Activated CD8-positive, alpha-beta memory T cell treated with anti-CD3 and anti-CD28 coated beads, Interleukin-2, amount 50 U/mL, for 24 hours (primary cell): ENCODE results near the gene FXR2.

ENCODE experiments used
- DNase-seq: peaks from one replicate; pipeline ENCODE4 v3.0.0-alpha.2; 2020; ENCODE audit errors: extremely low read depth

FXR2 gene

GRCh38 chr17:7589204-7589868 is 25.4 kb downstream of the FXR2 start:
- DNase-seq: no peak

- DNase-seq: no peak
Observed at GRCh38 chr17:7588553-7589203, 26.0 kb downstream of the FXR2 start.

GRCh38 chr17:7587420-7588151 is 27.1 kb downstream of the FXR2 start:
- no peak for DNase-seq

GRCh38 chr17:7586673-7587419 is 27.9 kb downstream of the FXR2 start:
- no peak for DNase-seq

GRCh38 chr17:7583253-7584109 is 31.2 kb downstream of the FXR2 start, which contains the start of gene MPDU1:
MPDU1 (plus strand) TSS chr17:7583852; CDS start chr17:7583863, 11 bp downstream.
- DNase-seq: peak; percentile 90

GRCh38 chr17:7582396-7583252 is 32.1 kb downstream of the FXR2 start:
- DNase-seq: no peak

- DNase-seq: no peak
Observed at GRCh38 chr17:7580604-7581575, 33.8 kb downstream of the FXR2 start.

- no peak for DNase-seq
Observed at GRCh38 chr17:7579834-7580603, 34.7 kb downstream of the FXR2 start.

- peak; percentile 63 for DNase-seq
Observed at GRCh38 chr17:7579001-7579833, 35.5 kb downstream of the FXR2 start, which contains the start of gene CD68. CD68 (plus strand) TSS chr17:7579638; CDS start chr17:7579678, 40 bp downstream.

GRCh38 chr17:7577327-7578199 is 37.1 kb downstream of the FXR2 start:
- no peak for DNase-seq

- no peak for DNase-seq
Observed at GRCh38 chr17:7576432-7576937, 38.2 kb downstream of the FXR2 start.

- DNase-seq: no peak
Observed at GRCh38 chr17:7575959-7576358, 38.7 kb downstream of the FXR2 start.

GRCh38 chr17:7575481-7575883 is 39.2 kb downstream of the FXR2 start:
- DNase-seq: no peak

- DNase-seq: no peak
Observed at GRCh38 chr17:7574176-7574953, 40.3 kb downstream of the FXR2 start.
